ENCODE measurements around the gene LRRC32.

DNA sequence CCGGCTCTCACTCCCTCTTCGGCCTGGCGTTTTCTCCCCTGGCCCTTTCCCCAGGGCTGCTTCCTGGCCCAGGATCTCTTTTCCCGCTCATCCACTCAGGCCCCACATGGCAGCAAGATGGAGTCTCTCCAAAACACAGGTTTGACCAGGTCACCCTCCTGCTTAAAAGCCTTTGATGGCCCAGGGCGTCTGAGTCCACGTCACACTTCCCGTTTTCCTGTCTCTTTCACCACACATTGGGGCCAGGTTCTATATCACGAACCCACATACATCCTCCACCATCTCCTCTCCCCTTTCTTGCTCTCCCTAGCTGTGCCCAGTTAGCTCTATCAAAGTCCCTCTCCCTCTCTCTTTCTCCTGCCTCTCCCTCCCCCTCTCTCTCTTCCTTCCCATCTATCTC, 7.8 kb upstream of the LRRC32 start:
- TF ChIP-seq ELF4 (IDR thresholded peaks at IDR 0.05) (no peak), L3MBTL2 (conservative IDR thresholded peaks at IDR 0.05) (no peak), SUZ12 (IDR thresholded peaks at IDR 0.05) (no peak), SP1 (IDR thresholded peaks at IDR 0.05) (no peak), BHLHE40 (IDR thresholded peaks at IDR 0.05; ENCODE audit: borderline replicate concordance) (no peak), HDGF (IDR thresholded peaks at IDR 0.05; ENCODE audit: borderline replicate concordance) (no peak), TARDBP (IDR thresholded peaks at IDR 0.05) (no peak), ARNT (IDR thresholded peaks at IDR 0.05) (no peak), LEF1 (IDR thresholded peaks at IDR 0.05; ENCODE audit: borderline replicate concordance) (no peak), FOXK2 (IDR thresholded peaks at IDR 0.05) (no peak), NFRKB (IDR thresholded peaks at IDR 0.05) (no peak), FOXA1 (IDR thresholded peaks at IDR 0.05) (no peak), CTBP1 (IDR thresholded peaks at IDR 0.05; ENCODE audit: borderline replicate concordance) (no peak)

Data from HEK293T (cell line).